ENCODE data around the gene KPNA1. TPM values are rescaled to one million over a fixed set of nuclear protein-coding genes. Genes with fewer than 3 reads are reported as not detected.

Gene KPNA1
- total and polyA plus RNA-seq, 2 of the 13 experiments (the other 11 are each of a cell fraction or from before 2014, with no cell fraction given), result 15.4 to 30.0 TPM

- TF ChIP-seq SIX1 (CRISPR knock-in tag; IDR thresholded peaks at IDR 0.05; ENCODE audit: borderline replicate concordance) (no peak), CHD2 (IDR thresholded peaks at IDR 0.05; ENCODE audit: low read depth, low read length) (no peak; the same call in 1 of the 2 replicates), HDAC2 (CRISPR knock-in tag; IDR thresholded peaks at IDR 0.05) (peak; percentile 68), HNRNPLL (IDR thresholded peaks at IDR 0.05; ENCODE audit: low read depth, low read length, poor library complexity, severe bottlenecking) (peak; percentile 94), STAG1 (CRISPR knock-in tag; IDR thresholded peaks at IDR 0.05) (no peak; the same call in 1 of the 2 replicates), JUN (CRISPR knock-in tag; IDR thresholded peaks at IDR 0.05) (0 out of 2 replicates have a peak, but pooled peaks have one; percentile 49), ZNF317 (CRISPR knock-in tag; IDR thresholded peaks at IDR 0.05) (peak; percentile 89), ELF1 (CRISPR knock-in tag; IDR thresholded peaks at IDR 0.05) (peak; percentile 57; the same call in 1 of the 2 replicates), MAFG (CRISPR knock-in tag; IDR thresholded peaks at IDR 0.05) (no peak), HOXA3 (CRISPR knock-in tag; IDR thresholded peaks at IDR 0.05) (peak; percentile 62), SRSF1 (optimal IDR thresholded peaks at IDR 0.05; ENCODE audit: low read depth, low read length) (peak; percentile 37), ZNF879 (CRISPR knock-in tag; IDR thresholded peaks at IDR 0.05) (no peak), ZNF790 (CRISPR knock-in tag; IDR thresholded peaks at IDR 0.05; ENCODE audit: borderline replicate concordance) (no peak), ZNF761 (CRISPR knock-in tag; conservative IDR thresholded peaks at IDR 0.05) (peak; percentile 85; the same call in 1 of the 2 replicates)
- TF ChIP-seq, protein P1, sequence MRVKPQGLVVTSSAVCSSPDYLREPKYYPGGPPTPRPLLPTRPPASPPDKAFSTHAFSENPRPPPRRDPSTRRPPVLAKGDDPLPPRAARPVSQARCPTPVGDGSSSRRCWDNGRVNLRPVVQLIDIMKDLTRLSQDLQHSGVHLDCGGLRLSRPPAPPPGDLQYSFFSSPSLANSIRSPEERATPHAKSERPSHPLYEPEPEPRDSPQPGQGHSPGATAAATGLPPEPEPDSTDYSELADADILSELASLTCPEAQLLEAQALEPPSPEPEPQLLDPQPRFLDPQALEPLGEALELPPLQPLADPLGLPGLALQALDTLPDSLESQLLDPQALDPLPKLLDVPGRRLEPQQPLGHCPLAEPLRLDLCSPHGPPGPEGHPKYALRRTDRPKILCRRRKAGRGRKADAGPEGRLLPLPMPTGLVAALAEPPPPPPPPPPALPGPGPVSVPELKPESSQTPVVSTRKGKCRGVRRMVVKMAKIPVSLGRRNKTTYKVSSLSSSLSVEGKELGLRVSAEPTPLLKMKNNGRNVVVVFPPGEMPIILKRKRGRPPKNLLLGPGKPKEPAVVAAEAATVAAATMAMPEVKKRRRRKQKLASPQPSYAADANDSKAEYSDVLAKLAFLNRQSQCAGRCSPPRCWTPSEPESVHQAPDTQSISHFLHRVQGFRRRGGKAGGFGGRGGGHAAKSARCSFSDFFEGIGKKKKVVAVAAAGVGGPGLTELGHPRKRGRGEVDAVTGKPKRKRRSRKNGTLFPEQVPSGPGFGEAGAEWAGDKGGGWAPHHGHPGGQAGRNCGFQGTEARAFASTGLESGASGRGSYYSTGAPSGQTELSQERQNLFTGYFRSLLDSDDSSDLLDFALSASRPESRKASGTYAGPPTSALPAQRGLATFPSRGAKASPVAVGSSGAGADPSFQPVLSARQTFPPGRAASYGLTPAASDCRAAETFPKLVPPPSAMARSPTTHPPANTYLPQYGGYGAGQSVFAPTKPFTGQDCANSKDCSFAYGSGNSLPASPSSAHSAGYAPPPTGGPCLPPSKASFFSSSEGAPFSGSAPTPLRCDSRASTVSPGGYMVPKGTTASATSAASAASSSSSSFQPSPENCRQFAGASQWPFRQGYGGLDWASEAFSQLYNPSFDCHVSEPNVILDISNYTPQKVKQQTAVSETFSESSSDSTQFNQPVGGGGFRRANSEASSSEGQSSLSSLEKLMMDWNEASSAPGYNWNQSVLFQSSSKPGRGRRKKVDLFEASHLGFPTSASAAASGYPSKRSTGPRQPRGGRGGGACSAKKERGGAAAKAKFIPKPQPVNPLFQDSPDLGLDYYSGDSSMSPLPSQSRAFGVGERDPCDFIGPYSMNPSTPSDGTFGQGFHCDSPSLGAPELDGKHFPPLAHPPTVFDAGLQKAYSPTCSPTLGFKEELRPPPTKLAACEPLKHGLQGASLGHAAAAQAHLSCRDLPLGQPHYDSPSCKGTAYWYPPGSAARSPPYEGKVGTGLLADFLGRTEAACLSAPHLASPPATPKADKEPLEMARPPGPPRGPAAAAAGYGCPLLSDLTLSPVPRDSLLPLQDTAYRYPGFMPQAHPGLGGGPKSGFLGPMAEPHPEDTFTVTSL (CRISPR knock-in tag; IDR thresholded peaks at IDR 0.05; ENCODE audit: borderline replicate concordance), result peak; percentile 19; the same call in 1 of the 2 replicates
- TF ChIP-seq, protein P2, sequence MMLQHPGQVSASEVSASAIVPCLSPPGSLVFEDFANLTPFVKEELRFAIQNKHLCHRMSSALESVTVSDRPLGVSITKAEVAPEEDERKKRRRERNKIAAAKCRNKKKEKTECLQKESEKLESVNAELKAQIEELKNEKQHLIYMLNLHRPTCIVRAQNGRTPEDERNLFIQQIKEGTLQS (CRISPR knock-in tag; IDR thresholded peaks at IDR 0.05), result no peak; the same call in 1 of the 2 replicates
Measured at GRCh38 chr3:122564155-122564912, 49.6 kb upstream of the KPNA1 start, which contains the start of the genes DTX3L and PARP9 (continued).

Data from HepG2 (cell line).